BJ (cell line): Measurements from ENCODE around the gene KRTAP9-1. TPM values are rescaled to one million over a fixed set of nuclear protein-coding genes. Genes with fewer than 3 reads are reported as not detected.
"Not testable (repeated sequence)": the region's sequence is repeated elsewhere in the genome, so short reads cannot be mapped to it uniquely, and the experiment has no call there.

Experiments
- CTCF ChIA-PET: fragments of 350-600 bp; formaldehyde crosslinking; extraction: SDS; loops from one replicate; lab custom pipeline; 2021; ENCODE audit warnings: antibody characterized with exemption, inconsistent platforms; lab: Yijun Ruan, JAX
- POLR2A ChIA-PET: fragments of 300-600 bp; sonication (Branson Sonifier 250); formaldehyde crosslinking; extraction: SDS; loops from one replicate; lab custom pipeline; 2021; ENCODE audit warnings: antibody characterized with exemption; lab: Charles Lee
- DNase-seq: peaks from one replicate; pipeline ENCODE4 v3.0.0-alpha.2; 2011; ENCODE audit warnings: low read depth
- H3K27me3 ChIP-seq: 2 replicates; pipeline ENCODE4 v1.6.0; 2011; ENCODE audit warnings: low read length; ENCODE audit not compliant: control insufficient read depth, insufficient read depth
- H3K36me3 ChIP-seq: 2 replicates; pipeline ENCODE4 v1.5.1; 2011; ENCODE audit warnings: low read length; ENCODE audit not compliant: control insufficient read depth, insufficient read depth
- H3K4me3 ChIP-seq: 2 replicates; pipeline ENCODE4 v1.5.1; 2011; ENCODE audit warnings: low read depth, mild to moderate bottlenecking, control low read depth, low read length
- CTCF ChIP-seq: IDR thresholded peaks from 2 replicates; pipeline ENCODE4 v1.5.1; 2011; ENCODE audit warnings: low read depth, mild to moderate bottlenecking, control low read depth, inconsistent platforms, low read length, moderate library complexity; ENCODE audit not compliant: insufficient read depth
- polyA plus RNA-seq: library from polyadenylated mRNA; depleted of rRNA; stranded (reverse); fragments of >200 nt; gene quantifications from 2 replicates; pipeline ENCODE4 v1.2.3, GENCODE V29; 2011; rRNA removed
- small RNA-seq: library from RNA; depleted of rRNA; stranded (forward); fragments of <200 nt; gene quantifications from one replicate; pipeline ENCODE3, GENCODE V24; 2012; ENCODE audit warnings: low replicate concordance, low read depth; ENCODE audit not compliant: insufficient read length

The KRTAP9-1 gene
- polyA plus RNA-seq, 1 experiment, result not detected

DNA sequence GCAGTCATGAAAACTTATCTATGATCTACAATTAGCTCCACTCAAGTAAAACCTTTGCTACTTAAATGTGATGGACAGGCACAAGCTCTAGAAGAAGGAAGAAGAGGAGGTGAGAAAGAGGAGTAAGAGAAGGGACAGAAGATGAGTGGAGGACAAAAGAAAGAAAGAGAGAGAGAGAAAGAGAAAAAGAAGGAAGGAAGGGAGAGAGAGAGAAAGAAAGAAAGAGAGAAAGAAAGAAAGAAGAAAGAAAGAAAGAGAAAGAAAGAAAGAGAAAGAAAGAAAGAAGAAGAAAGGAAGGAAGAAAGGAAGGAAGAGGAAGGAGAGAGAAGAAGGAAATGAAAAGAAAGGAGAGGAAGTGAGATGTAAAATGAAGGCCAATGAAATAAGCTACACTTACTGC, 40.4 kb downstream of the KRTAP9-1 start:
- CTCF ChIA-PET, result no interaction called here
- Histone ChIP-seq H3K4me3 (no peak overlapping the region), H3K36me3 (no peaks in the 10 kb centered on the region), H3K27me3 (no peaks in the 10 kb centered on the region; the same call in 1 of the 2 replicates)
- TF ChIP-seq CTCF, result no peak
- DNase-seq, result no peak
- POLR2A ChIA-PET, result no interaction called here

DNA sequence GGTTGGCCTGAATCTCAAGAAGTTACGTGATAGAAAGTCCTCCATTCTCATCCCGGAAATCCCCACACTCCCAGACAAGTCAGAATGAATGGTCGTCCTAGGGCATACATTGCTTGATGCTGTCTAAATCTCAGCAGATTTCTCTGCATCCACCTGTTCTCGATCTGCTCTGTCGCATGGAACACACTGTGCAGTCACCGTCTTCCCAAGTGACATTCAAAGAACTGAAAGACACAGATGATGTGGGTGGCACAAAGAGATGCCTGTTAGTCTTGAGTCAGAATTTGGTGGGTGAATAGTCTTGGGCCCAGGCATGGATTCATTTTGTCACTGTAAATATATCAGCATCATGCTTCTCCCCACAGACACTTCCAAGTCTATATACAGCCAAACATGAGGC, 42.0 kb downstream of the KRTAP9-1 start:
- Histone ChIP-seq H3K27me3 (no peaks in the 10 kb centered on the region; the same call in 1 of the 2 replicates), H3K4me3 (no peak overlapping the region), H3K36me3 (no peaks in the 10 kb centered on the region)
- ChIA-PET CTCF (no interaction called here), POLR2A (no interaction called here)
- TF ChIP-seq CTCF, result no peak
- no peak for DNase-seq

GRCh38 chr17:41232399-41233105, 42.9 kb downstream of the KRTAP9-1 start, which contains the start of gene KRTAP9-3:
KRTAP9-3 (plus strand) TSS chr17:41232449; CDS start chr17:41232502, 53 bp downstream.
- CTCF ChIA-PET, H3K27me3 ChIP-seq, H3K36me3 ChIP-seq, DNase-seq, POLR2A ChIA-PET, H3K4me3 ChIP-seq: not testable (repeated sequence)

DNA sequence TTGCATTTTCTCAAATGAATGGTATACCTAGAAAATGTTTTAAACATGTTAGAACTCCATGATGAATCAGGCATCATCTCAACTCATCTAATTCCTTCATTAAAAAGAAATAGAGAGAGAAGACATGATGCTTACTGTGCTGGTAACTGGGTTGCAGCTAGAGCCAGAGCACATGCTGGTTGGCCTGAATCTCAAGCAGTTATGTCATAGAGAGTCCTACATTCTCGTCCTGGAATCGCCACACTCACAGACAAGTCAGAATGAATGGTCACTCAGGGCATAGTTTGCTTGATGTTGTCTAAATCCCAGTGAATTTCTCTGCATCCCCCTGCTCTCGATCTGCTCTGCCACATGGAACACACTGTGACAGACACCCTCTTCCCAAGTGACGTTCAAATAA, 47.4 kb downstream of the KRTAP9-1 start:
- H3K4me3 ChIP-seq, H3K36me3 ChIP-seq, H3K27me3 ChIP-seq, DNase-seq, POLR2A ChIA-PET: not testable (repeated sequence)
- CTCF ChIA-PET, result interaction anchor here (1.1 kb wide), 1 partner anchor 64 kb away, joined by 3 read pairs; no protein-coding TSS in a partner anchor

DNA sequence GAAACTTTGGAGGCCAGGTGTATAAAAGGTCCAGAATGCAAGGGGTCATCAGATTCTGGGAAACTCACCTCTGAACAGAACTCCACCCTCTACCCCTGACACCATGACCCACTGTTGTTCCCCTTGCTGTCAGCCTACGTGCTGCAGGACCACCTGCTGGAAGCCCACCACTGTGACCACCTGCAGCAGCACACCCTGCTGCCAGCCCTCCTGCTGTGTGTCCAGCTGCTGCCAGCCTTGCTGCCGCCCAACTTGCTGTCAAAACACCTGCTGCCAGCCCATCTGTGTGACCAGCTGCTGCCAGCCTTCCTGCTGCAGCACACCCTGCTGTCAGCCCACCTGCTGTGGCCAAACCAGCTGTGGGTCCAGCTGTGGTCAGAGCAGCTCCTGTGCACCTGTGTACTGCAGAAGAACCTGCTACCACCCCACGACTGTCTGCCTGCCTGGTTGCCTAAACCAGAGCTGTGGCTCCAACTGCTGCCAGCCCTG, 48.3 kb downstream of the KRTAP9-1 start, which contains the start of gene KRTAP9-8:
TSS of gene KRTAP9-8 (plus strand) at position 51 of the 489 bp plus-strand sequence. CDS start at position 104, 53 bp downstream.
- H3K4me3 ChIP-seq, POLR2A ChIA-PET, H3K36me3 ChIP-seq, DNase-seq, H3K27me3 ChIP-seq: not testable (repeated sequence)
- CTCF ChIA-PET, result interaction anchor here (1.1 kb wide), 1 partner anchor 63 kb away, joined by 3 read pairs; no protein-coding TSS in a partner anchor

Small RNA genes within 50 kb of the gene (small RNA-seq; reads per million reads assigned to genes)
- not detected for gene KRTAP4-17P

Other genes starting within 250 kb of the KRTAP9-1 start
- not detected in 2 replicates for gene KRT39, start 222.9 kb upstream of the KRTAP9-1 start, polyA plus RNA-seq
- gene KRT40, start 205.6 kb upstream of the KRTAP9-1 start, polyA plus RNA-seq, result not detected in 2 replicates
- not detected in 2 replicates for gene KRTAP3-3, start 195.7 kb upstream of the KRTAP9-1 start, polyA plus RNA-seq
- not detected in 2 replicates for gene KRTAP3-2, start 190.0 kb upstream of the KRTAP9-1 start, polyA plus RNA-seq
- 0.16 TPM in 1 of 2 replicates, not detected in the other for gene KRTAP3-1, start 180.8 kb upstream of the KRTAP9-1 start, polyA plus RNA-seq
- 62.3 and 65.1 TPM in 2 replicates for gene KRTAP1-5, start 162.7 kb upstream of the KRTAP9-1 start, polyA plus RNA-seq
- not detected in 2 replicates for gene KRTAP1-4, start 159.7 kb upstream of the KRTAP9-1 start, polyA plus RNA-seq
- gene KRTAP1-3, start 155.0 kb upstream of the KRTAP9-1 start, polyA plus RNA-seq, result not detected in 2 replicates
- 0.32 TPM in 1 of 2 replicates, not detected in the other for gene KRTAP1-1, start 148.4 kb upstream of the KRTAP9-1 start, polyA plus RNA-seq
- gene KRTAP2-1, start 142.6 kb upstream of the KRTAP9-1 start, polyA plus RNA-seq, result not detected in 2 replicates
- 0.16 TPM in 1 of 2 replicates, not detected in the other for gene KRTAP2-2, start 134.7 kb upstream of the KRTAP9-1 start, polyA plus RNA-seq
- 1.3 and 1.4 TPM in 2 replicates for gene KRTAP2-3, start 129.8 kb upstream of the KRTAP9-1 start, polyA plus RNA-seq
- gene KRTAP2-4, start 124.0 kb upstream of the KRTAP9-1 start, polyA plus RNA-seq, result not detected in 2 replicates
- gene KRTAP4-7, start 105.7 kb upstream of the KRTAP9-1 start, polyA plus RNA-seq, result not detected in 2 replicates
- not detected in 2 replicates for gene KRTAP4-8, start 91.7 kb upstream of the KRTAP9-1 start, polyA plus RNA-seq
- not detected in 2 replicates for gene KRTAP4-16, start 87.7 kb upstream of the KRTAP9-1 start, polyA plus RNA-seq
- not detected in 2 replicates for gene KRTAP4-9, start 84.5 kb upstream of the KRTAP9-1 start, polyA plus RNA-seq
- gene KRTAP4-11, start 71.5 kb upstream of the KRTAP9-1 start, polyA plus RNA-seq, result not detected in 2 replicates
- 0.11 TPM in 1 of 2 replicates, not detected in the other for gene KRTAP4-12, start 65.7 kb upstream of the KRTAP9-1 start, polyA plus RNA-seq
- gene KRTAP4-6, start 49.3 kb upstream of the KRTAP9-1 start, polyA plus RNA-seq, result not detected in 2 replicates
- not detected in 2 replicates for gene KRTAP4-5, start 40.1 kb upstream of the KRTAP9-1 start, polyA plus RNA-seq
- not detected in 2 replicates for gene KRTAP4-4, start 29.1 kb upstream of the KRTAP9-1 start, polyA plus RNA-seq
- gene KRTAP4-3, start 21.7 kb upstream of the KRTAP9-1 start, polyA plus RNA-seq, result not detected in 2 replicates
- gene KRTAP4-2, start 11.7 kb upstream of the KRTAP9-1 start, polyA plus RNA-seq, result not detected in 2 replicates
- gene KRTAP4-1, start 5.0 kb upstream of the KRTAP9-1 start, polyA plus RNA-seq, result 0.12 TPM in 1 of 2 replicates, not detected in the other
- gene KRTAP9-2, start 36.8 kb downstream of the KRTAP9-1 start, polyA plus RNA-seq, result not detected in 2 replicates
- gene KRTAP9-3, start 42.6 kb downstream of the KRTAP9-1 start, polyA plus RNA-seq, result not detected in 2 replicates
- not detected in 2 replicates for gene KRTAP9-8, start 48.1 kb downstream of the KRTAP9-1 start, polyA plus RNA-seq
- not detected in 2 replicates for gene KRTAP9-4, start 59.8 kb downstream of the KRTAP9-1 start, polyA plus RNA-seq
- not detected in 2 replicates for gene KRTAP9-9, start 65.5 kb downstream of the KRTAP9-1 start, polyA plus RNA-seq
- gene KRTAP9-6, start 75.5 kb downstream of the KRTAP9-1 start, polyA plus RNA-seq, result not detected in 2 replicates
- not detected in 2 replicates for gene KRTAP9-7, start 85.8 kb downstream of the KRTAP9-1 start, polyA plus RNA-seq
- not detected in 2 replicates for gene KRTAP29-1, start 113.0 kb downstream of the KRTAP9-1 start, polyA plus RNA-seq
- gene KRTAP16-1, start 119.4 kb downstream of the KRTAP9-1 start, polyA plus RNA-seq, result not detected in 2 replicates
- gene KRTAP17-1, start 125.8 kb downstream of the KRTAP9-1 start, polyA plus RNA-seq, result not detected in 2 replicates
- gene KRT33A, start 160.9 kb downstream of the KRTAP9-1 start, polyA plus RNA-seq, result not detected in 2 replicates
- gene KRT33B, start 179.9 kb downstream of the KRTAP9-1 start, polyA plus RNA-seq, result 1.2 and 1.8 TPM in 2 replicates
- gene KRT34, start 192.4 kb downstream of the KRTAP9-1 start, polyA plus RNA-seq, result 151 and 156 TPM in 2 replicates
- 0.11 TPM in 1 of 2 replicates, not detected in the other for gene KRT31, start 207.7 kb downstream of the KRTAP9-1 start, polyA plus RNA-seq
- not detected in 2 replicates for gene KRT37, start 234.7 kb downstream of the KRTAP9-1 start, polyA plus RNA-seq